Measurements from ENCODE around the gene VRK1.
A peak's percentile ranks its signal among the peaks of the same experiment; 100 is the strongest.
"Not testable (repeated sequence)": the region's sequence is repeated elsewhere in the genome, so short reads cannot be mapped to it uniquely, and the experiment has no call there.

Gene VRK1

DNA sequence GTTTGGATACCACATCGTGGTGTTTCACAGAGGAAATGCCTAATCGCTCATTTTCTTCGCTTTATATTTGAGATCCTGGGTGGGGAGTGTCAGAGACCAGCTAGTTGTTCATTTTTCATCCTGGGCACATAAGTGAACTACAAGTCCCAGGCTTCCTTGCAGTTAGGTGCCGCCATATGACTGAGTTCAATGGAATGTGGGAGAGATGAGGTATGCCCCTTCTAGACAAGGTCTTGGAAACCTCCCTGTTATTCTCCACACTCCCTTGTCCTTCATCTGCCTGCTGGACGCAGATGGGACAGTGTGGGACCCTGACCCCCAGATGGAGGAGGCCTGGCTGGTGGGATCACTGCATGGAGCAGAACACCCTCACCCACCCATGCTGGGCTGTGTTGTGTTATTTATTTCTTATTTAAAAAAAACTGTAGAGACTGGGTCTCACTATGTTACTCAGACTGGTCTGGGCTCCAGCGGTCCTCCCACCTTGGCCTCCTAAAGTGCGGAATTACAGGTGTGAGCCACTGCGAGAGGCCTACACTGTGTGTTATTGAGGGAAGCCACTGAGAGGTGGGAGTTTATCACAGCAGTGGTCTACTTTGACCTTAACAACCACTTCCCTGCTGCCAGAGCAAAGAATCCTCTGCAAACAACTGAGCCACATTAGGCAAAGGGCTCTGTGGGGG, 42.9 kb upstream of the VRK1 start:
- TF ChIP-seq, protein P1, sequence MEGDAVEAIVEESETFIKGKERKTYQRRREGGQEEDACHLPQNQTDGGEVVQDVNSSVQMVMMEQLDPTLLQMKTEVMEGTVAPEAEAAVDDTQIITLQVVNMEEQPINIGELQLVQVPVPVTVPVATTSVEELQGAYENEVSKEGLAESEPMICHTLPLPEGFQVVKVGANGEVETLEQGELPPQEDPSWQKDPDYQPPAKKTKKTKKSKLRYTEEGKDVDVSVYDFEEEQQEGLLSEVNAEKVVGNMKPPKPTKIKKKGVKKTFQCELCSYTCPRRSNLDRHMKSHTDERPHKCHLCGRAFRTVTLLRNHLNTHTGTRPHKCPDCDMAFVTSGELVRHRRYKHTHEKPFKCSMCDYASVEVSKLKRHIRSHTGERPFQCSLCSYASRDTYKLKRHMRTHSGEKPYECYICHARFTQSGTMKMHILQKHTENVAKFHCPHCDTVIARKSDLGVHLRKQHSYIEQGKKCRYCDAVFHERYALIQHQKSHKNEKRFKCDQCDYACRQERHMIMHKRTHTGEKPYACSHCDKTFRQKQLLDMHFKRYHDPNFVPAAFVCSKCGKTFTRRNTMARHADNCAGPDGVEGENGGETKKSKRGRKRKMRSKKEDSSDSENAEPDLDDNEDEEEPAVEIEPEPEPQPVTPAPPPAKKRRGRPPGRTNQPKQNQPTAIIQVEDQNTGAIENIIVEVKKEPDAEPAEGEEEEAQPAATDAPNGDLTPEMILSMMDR (conservative IDR thresholded peaks at IDR 0.05; ENCODE audit: low read depth, low read length), result no peak
- DNase-seq (ENCODE audit: low read depth), result no peak
- H3K4me3 ChIP-seq (ENCODE audit: low read depth, low read length), result no peak overlapping the region

DNA sequence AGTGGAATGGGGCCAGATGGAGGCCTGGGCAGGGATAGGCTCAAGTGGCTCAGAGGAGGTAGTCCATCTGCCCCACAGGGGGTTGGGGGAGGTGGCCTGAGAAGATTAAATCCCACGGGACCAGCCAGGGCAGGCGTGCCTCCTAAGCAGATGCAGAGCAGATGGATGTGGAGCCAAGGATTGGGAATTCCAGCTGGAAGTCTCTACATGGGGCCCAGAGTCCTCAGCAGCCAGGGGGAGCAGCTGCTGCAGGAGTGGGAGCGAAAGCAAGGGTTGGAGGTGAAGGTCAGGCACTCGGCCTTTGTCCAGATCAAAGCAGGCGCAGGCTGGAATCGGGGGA, 42.4 kb upstream of the VRK1 start:
- H3K4me3 ChIP-seq (ENCODE audit: low read depth, low read length), result no peak overlapping the region
- TF ChIP-seq, protein P1 (conservative IDR thresholded peaks at IDR 0.05; ENCODE audit: low read depth, low read length), result no peak
- DNase-seq (ENCODE audit: low read depth), result no peak

DNA sequence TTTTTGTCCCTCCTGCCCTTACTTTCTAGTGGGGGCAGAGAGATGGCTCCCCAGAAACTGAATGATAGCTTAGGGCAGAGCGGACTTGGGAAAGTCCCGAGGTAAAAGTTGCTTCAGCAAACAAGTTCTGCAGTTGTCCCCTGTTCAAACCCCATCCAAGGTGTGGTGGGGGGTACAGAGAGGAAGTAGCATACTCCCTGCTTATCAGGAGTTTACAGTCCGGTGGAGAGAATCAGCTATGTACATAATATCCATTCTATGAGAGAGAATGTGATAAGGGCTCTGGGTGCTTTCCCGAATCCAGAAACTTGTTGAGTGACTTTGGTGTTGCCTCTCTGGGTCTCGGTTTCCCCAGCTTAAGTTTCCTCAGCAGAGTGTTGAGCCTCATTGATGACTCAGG, 40.4 kb upstream of the VRK1 start:
- DNase-seq (ENCODE audit: low read depth), result no peak
- TF ChIP-seq, protein P1 (conservative IDR thresholded peaks at IDR 0.05; ENCODE audit: low read depth, low read length), result no peak
- H3K4me3 ChIP-seq (ENCODE audit: low read depth, low read length), result no peak overlapping the region

DNA sequence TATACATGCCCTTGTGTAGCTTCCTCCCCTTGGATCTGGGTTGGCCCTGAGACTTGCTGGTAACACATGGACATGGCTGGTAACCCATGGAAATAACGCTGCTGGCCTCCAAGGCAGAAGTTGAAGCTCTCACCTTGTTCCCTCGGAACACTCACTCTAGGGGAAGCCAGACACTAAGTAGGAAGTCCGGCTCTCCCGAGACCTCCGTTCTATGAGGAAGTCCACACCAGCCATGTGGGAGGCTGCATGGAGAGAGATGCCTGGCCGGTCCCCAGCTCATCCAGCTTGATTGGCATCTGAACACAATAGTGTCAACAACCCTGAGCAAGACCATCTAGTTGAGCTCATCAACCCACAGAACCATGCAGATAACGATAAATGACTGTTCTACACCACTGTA, 39.7 kb upstream of the VRK1 start:
- TF ChIP-seq, protein P1 (conservative IDR thresholded peaks at IDR 0.05; ENCODE audit: low read depth, low read length), result no peak
- no peak for DNase-seq (ENCODE audit: low read depth)
- H3K4me3 ChIP-seq (ENCODE audit: low read depth, low read length), result no peak overlapping the region

DNA sequence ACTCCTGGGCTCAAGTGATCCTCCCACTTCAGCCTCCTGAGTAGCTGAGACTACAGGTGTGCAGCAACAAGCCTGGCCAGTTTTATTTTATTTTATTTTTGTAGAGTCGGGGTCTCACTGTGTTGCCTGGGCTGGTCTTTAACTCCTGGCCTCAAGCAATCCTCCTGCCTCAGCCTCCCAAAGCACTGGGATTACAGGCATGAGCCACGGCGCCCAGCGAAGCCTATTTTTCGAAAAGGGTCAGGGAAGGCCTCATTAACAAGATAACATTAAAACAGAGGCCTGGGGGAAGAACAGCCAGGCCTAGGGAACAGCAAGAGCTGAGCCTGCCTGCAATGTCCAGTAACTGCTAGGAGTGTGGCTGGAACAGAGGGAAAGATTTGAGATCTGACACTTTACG, 36.1 kb upstream of the VRK1 start:
- H3K4me3 ChIP-seq (ENCODE audit: low read depth, low read length), result no peak overlapping the region
- TF ChIP-seq, protein P1 (conservative IDR thresholded peaks at IDR 0.05; ENCODE audit: low read depth, low read length), result no peak
- DNase-seq (ENCODE audit: low read depth), result no peak

DNA sequence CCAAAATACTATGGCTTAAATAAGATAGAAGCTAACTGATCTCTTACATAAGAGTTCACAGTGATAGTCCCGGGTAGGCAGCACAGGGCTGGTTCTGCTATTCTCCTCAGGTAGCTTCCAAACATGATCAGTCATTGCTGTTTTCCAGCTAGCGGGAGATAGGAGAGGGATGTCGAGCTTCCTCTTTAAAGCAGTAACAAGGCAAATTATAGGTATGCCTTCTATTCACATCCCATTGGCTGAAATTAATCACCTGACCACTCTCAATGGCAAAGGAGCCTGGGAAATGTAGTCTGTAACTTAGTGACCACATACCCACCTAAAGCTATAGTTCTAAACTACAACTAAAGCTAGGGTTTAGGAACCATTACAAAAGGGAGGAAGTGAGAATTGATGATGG, 34.5 kb upstream of the VRK1 start:
- DNase-seq (ENCODE audit: low read depth), result peak; percentile 80

DNA sequence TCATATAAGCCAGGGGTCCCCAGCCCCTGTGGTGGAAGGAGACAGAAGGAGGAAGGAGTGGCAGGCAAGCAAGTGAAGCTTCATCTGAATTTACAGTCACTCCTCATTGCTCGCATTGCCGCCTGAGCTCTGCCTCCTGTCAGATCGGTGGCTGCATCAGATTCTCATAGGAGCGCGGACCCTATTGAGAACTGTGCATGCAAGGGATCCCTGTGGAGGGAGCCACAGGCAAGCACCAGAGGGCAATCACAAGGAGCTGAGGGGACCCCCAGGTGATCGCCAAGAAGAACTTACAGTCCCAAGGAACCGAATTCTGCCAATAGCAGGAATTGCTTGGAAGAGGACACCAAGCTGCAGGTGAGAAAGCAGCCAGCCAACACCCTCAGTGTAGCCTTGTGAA, 33.2 kb upstream of the VRK1 start:
- TF ChIP-seq, protein P1 (conservative IDR thresholded peaks at IDR 0.05; ENCODE audit: low read depth, low read length), result no peak
- no peak overlapping the region for H3K4me3 ChIP-seq (ENCODE audit: low read depth, low read length)
- DNase-seq (ENCODE audit: low read depth), result no peak

More for the DNA sequence above, 34.5 kb upstream of the VRK1 start:
- no peak overlapping the region for H3K4me3 ChIP-seq (ENCODE audit: low read depth, low read length)
- TF ChIP-seq, protein P1 (conservative IDR thresholded peaks at IDR 0.05; ENCODE audit: low read depth, low read length), result no peak

DNA sequence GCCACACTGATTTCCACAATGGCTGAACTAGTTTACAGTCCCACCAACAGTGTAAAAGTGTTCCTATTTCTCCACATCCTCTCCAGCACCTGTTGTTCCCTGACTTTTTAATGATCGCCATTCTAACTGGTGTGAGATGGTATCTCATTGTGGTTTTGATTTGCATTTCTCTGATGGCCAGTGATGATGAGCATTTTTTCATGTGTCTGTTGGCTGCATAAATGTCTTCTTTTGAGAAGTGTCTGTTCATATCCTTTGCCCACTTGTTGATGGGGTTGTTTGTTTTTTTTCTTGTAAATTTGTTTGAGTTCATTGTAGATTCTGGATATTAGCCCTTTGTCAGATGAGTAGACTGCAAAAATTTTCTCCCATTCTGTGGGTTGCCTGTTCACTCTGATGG, 32.0 kb upstream of the VRK1 start:
- not testable (repeated sequence) for H3K4me3 ChIP-seq (ENCODE audit: low read depth, low read length); DNase-seq (ENCODE audit: low read depth)

Measured in choroid plexus epithelial cell (primary cell).